Activated naive CD4-positive, alpha-beta T cell (primary cell): ENCODE results near the gene STAB1.

Source experiments
- DNase-seq, 4 experiments: peaks; one replicate each; lab custom pipeline; 2025; lab: John Stamatoyannopoulos, UW

The STAB1 gene

GRCh38 chr3:52536369-52537164, 41.4 kb downstream of the STAB1 start, which contains the start of gene UQCC5:
TSS of gene UQCC5 (plus strand) at chr3:52536605. CDS start at chr3:52536756, 151 bp downstream.
- DNase-seq = peak; percentile 92 to 97 (median 93)

- DNase-seq = no peak
Observed at GRCh38 chr3:52537165-52537620, 42.1 kb downstream of the STAB1 start.

DNA sequence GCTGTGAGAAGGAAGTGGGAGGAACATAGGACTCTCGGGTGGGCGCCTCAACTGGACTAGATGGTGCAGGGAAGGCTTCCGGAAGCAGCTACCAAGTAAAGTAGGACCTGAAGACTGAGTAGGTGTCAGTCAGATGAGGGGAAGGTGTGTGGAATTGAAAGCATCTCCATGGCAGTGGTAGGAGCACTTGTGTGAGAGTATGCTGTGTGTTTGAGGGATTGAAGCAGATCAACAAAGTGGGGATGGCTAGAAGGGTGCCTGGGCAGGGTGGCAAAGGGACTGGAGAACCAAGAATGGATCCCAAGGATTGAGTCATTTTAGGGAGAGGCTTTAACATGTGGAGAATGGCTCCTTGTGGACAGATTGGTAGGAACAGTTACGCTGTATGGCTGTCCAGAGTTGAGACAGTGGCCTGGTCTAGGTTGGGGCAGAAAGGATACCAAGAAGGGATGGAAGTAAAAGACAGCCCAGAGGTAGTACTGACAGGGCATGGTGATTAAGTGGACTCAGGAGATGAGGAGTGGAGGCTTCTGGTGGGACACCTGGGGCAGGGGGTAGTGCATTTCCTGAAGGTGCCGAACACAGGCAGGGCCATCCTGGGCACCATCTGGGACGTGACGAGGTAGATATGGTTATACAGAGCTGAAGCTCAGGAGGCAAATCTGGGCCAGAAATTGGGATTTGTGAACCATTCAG, 42.7 kb downstream of the STAB1 start:
- no peak for DNase-seq

GRCh38 chr3:52539010-52539653, 44.0 kb downstream of the STAB1 start:
- DNase-seq = no peak

- DNase-seq = no peak
Observed at GRCh38 chr3:52541050-52541449, 45.9 kb downstream of the STAB1 start.

DNA sequence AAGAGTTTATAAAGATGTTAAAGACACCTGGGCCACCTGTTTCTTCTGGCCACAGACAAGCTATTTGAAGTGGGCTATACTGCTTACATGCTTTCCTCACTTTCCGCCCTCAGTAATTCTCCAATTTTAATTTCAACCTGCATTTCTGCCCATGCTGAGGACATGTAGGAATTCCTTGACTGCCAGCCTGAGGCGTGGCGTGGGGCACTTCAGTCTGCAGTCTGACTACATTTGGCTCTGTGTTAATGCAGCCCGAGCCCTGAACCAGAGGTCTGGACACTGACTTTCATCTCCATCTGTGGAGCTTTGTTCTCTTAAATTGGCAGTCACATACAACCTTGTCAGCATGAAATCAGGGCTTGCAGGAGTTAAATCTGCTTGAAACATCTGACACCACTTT, 49.8 kb downstream of the STAB1 start:
- no peak for DNase-seq

DNA sequence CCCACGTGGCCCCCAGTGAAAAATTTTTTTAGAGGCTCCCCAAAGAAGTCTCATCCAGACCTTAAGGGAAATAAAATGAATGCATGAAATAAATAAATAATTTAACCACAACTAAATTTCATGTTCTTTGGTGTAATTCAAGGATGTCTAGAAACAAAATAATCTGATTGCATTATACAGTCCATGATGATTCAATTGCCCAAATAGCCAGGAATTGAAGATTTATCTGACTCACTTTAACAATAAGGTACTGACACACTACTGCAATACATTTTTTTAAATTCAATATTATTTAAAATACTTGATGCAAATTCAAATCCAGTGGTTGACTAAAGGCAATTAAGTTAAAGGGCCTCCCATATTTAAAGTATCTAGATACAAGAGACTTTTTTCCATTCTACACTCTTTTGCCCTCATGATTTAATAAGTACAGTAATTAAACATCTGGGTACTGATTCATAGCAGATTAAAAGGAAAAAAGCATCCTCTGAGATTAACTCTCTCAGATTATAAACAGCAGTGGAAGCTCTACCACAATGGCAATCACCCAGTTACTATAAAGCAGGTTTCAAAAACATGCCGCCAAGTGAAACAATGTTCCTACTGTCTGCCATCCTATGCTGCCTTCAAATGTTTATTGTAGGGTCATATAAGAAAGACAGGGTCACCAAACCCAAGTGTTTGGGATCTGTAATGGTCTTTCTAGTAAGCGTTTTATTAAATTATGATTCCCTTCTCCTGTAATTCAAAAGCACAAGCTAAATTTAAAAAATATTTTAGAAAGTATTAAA, 51.2 kb downstream of the STAB1 start:
- no peak for DNase-seq

DNA sequence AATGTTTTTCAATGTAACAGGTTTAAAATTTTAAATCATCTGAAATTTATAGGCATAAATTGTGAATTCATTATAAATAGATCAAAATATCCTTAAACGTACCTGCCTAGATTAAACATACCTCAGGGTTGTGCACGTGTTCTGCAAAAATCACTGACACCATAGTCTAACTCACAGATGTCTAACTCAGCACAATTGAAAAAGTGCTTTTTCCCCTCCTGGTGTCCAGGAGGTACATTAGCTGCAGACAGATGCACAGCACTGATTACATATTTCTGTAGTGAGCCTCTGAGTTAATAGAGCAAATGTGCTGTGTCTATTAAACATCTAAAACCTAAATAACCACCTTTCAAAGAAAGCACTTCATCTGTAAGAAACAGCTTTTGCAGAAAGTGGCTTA, 52.0 kb downstream of the STAB1 start:
- no peak for DNase-seq

- DNase-seq = no peak
Observed at GRCh38 chr3:52551118-52551517, 56.0 kb downstream of the STAB1 start.

DNA sequence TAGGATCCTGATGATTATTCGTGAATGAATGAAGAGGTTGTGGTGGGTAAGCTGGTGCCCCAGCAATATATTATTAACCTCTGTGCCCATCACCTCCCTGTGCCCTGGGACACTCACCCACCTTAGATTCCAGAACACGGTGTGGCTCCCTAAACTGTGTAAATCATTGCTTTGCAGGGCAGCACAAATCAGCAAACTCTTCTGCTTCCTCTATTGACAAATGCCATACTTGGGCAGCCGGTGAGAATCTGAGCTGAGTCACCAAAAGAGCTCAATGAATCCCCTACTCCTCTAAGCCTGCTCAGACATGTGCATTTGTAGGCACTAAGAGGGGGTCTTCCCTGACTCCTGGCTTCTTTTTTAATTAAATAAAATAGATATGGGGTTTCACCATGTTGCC, 57.0 kb downstream of the STAB1 start:
- no peak for DNase-seq

- no peak for DNase-seq
Observed at GRCh38 chr3:52554026-52554755, 59.1 kb downstream of the STAB1 start.

- DNase-seq = no peak
Observed at GRCh38 chr3:52555056-52555455, 59.9 kb downstream of the STAB1 start.

GRCh38 chr3:52557011-52557960, 62.1 kb downstream of the STAB1 start:
- no peak for DNase-seq

DNA sequence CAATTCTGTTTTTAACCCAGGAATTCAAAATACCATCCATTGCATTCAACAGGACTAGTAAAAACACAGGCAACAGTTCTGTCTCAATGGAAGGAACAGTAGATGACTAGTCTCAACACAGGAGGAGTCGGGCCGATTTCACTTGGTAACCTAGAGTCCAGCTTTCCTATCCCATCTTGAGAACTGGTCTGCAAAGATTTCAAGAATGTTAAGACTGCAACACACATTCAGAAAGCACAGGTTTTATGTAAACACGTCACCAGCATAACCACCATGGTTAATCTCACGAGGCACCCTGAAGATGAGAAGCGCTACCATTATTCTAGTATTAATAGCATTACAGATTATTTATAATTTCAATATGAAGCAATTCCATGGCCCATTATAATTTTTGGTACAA, 63.3 kb downstream of the STAB1 start:
- no peak for DNase-seq

DNA sequence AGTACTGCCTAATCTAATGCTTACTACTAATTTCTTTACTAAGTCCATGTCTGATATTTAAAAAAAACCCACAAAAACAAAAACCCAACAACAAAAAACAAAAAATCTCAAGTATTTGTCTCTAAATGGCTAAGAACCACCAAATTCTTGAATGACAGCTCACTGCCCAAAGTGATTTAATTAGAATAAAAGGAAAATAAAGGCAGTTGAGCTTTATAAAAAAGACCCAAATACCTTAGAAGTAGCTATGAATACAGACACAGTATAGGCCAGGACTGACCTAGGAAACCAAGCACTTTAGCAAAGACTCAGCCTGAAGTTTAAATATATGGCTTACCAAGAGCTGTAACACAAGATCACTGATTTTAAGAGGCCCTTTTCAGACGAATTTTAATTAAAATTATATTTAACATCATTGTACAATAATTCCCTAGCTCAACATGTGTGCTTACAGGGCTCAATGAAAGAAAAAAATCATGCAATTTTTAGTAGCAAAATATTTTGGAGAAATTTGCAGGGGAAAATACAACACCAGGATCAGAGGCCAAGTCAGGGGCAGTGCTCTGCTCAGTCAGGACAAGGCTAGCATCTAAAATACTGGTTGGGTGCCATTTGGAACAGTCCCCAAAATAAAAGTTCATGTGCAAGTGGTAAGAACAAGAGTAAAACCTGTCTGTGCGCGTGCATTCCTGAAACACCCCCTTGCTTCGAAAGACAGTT, 66.0 kb downstream of the STAB1 start:
- DNase-seq = no peak

- DNase-seq = no peak
Observed at GRCh38 chr3:52563984-52564383, 68.8 kb downstream of the STAB1 start.

- no peak for DNase-seq
Observed at GRCh38 chr3:52568069-52568468, 72.9 kb downstream of the STAB1 start.

DNA sequence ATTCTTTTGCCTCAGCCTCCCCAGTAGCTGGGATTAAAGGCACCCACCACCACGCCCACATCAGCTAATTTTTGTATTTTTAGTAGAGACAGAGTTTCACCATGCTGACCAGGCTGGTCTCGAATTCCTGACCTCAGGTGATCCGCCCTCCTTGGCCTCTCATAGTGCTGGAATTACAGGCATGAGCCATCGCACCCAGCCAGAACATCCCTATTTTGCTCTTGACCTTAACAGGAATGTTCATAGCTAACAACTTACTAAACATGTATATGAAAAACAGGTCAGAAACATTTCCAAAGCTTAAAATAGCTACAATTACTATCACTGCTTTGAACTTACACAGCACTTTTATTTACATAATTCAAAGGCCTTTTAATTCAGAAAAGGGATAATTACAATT, 74.9 kb downstream of the STAB1 start:
- no peak for DNase-seq

DNA sequence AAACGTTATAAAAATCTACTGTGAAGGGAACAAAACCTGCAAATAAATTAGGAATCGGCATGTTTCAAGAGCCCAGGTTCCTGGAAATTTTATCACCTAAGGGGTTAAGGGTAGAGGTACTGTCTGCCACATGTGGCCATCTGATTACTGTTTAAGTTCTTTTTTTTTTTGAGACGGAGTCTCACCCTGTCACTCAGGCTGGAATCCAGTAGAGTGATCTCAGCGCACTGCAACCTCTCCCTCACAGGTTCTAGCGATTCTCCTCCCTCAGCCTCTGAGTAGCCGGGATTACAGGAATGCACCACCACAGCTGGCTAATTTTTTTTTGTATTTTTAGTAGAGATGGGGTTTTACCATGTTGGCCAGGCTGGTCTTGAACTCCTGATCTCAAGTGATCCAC, 77.1 kb downstream of the STAB1 start:
- no peak for DNase-seq
